GM19372 (cell line): ENCODE data around the gene VSIG2.

Experiments
- ATAC-seq: cut with Tn5 transposase; IDR thresholded peaks from one replicate; pipeline ENCODE4 v1.9.1; 2021; ENCODE audit warnings: mild to moderate bottlenecking, low read depth, moderate library complexity; ENCODE audit not compliant: unreplicated experiment

VSIG2 gene

DNA sequence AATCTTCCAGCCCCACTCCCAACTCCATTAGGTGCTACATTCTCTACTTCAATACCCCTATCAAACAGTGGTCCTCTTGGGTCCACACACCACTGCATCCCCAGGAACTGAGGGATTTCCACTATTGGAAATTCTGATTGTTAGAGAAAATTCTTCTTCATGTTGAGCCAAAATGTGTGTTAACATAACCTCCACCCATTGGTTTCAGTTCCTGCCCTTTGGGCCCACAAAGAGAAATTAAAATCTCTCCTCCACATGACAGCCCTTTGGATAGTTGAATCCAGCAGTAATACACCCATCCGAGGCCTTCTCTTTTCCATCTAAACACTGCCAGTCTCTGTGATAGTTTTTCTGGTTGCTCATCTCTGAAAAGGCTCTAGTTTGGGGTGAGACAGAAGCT is 2.1 kb downstream of the VSIG2 start:
- ATAC-seq, result no peak

GRCh38 chr11:124748481-124749343 is 3.3 kb downstream of the VSIG2 start:
- ATAC-seq, result no peak

- no peak for ATAC-seq
These were observed 4.0 kb downstream of the VSIG2 start for GRCh38 chr11:124748100-124748418.

DNA sequence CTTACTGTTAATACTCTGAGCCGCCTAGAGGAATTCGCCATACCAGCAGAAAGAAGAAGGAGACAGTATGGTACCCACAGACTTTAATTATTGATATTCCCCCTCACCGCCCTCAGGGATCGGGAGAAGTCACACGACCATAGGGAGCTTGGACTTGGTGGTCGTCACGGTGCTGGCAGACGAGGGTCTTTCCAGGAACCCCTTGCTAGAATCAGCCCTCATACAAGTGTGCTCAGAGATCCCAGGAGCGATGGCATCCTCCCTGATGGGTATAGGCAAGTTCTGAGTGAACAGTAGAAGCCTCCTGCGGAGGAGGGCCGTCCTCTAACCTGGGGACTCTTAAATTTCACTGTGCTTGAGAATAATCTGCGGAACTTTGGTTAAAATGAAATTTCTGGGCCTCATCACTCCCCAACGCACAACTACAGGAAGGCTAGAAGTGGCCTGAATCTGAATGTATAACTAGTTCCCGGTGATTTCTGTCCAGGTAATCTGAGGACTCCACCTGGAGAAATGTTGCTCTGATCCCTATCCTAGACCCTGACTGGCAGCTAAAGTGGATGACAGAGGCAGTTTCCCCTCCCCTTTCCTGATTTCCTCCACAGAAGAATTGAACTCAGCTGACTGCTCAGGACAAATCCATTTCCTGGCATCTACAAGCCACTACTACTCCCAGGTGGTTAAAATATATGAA is 4.5 kb downstream of the VSIG2 start:
- ATAC-seq, result no peak

DNA sequence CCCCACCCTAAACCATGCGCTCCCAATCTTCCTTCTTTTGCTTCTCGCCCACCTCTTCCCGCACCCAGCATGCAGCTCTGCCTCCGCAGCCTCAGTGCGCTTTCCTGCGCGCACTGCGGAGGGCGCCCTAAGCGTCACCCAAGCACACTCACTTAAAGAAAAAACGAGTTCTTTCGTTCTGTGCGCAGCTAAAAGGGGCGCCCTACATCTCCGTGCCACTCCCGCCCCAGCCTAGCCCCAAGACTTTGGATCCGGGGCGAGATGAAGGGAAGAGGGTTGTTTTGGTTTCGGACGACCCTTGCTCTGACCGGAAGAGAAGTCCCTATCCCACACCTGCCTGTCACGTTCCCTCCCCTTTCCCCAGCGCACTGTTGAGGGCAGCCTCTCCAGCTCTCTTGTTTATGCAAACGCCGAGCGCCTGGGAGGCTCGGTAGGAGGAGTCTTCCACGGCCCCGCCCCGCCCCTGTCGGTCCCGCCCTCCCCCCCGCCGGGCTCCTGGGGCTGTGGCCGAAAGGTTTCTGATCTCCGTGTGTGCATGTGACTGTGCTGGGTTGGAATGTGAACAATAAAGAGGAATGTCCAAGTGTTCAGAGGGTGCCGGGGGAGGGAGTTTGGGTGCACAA is 5.3 kb downstream of the VSIG2 start:
- ATAC-seq, result peak; percentile 92

DNA sequence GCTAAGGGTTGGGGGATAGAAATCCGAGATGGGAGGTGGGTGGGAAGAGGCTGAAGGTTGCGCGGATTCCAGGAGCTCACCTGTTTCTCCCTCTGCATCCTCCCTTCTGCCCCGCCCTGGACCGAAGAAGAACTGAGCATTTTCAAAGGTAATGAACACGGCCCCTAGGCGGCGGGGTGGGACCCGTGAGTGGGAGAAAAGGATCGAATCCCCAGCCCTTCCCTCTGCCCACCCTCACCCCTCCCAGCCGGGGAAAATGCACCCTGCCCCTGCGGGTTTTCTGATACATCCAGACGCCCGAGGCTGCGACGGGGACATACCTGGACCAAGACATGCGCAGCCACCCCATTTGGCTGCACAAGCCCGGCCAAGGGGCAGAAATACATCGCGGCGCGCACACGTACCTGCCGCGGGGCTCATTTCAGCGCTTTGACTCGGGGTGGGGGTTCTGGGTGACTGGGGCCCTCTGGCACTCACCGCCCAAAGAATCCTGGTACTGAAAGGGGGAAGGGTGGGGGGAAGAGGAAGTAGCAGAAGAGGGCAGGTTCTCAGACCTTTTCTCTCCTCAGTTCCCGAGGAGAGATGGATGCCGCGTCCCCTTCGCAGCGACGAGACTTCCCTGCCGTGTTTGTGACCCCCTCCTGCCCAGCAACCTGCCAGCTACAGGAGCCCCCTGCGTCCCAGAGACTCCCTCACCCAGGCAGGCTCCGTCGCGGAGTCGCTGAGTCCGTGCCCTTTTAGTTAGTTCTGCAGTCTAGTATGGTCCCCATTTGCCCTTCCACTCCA is 6.0 kb downstream of the VSIG2 start:
- ATAC-seq, result peak; percentile 11

- ATAC-seq, result no peak
These were observed 6.7 kb downstream of the VSIG2 start for GRCh38 chr11:124745270-124745834.

- ATAC-seq, result no peak
These were observed 9.0 kb downstream of the VSIG2 start for GRCh38 chr11:124743050-124743449.

GRCh38 chr11:124742555-124742954 is 9.5 kb downstream of the VSIG2 start:
- ATAC-seq, result no peak

DNA sequence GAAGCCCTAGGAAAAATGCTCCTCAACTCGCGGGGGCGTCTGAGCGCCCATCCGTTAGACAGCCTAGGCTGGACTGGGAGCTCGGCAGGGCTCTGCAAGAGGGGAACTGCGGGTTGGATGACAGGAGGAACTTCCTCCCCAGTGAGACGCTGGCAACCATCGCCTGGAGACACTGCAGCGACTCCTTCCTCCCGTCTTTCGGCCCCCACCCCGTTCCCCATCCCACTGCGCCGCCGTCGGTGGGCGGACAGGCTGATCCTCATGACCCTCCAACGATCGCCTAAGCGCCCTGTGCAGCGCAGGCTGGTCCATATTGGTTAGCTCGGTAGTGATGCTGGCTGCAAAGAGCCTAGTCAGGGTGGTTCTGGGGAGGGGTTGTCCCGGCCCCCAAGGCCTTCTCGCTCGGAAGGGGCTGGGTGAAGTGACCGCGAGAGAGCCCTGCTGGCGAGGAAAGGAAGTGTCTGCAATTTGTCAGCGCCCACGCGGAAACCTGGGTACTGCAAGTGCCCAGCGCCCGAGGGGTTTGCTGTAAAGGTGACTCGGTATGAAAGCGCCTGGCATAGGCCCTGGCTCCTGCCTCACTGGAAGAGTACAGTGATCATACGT is 11.7 kb downstream of the VSIG2 start:
- ATAC-seq, result peak; percentile 39

DNA sequence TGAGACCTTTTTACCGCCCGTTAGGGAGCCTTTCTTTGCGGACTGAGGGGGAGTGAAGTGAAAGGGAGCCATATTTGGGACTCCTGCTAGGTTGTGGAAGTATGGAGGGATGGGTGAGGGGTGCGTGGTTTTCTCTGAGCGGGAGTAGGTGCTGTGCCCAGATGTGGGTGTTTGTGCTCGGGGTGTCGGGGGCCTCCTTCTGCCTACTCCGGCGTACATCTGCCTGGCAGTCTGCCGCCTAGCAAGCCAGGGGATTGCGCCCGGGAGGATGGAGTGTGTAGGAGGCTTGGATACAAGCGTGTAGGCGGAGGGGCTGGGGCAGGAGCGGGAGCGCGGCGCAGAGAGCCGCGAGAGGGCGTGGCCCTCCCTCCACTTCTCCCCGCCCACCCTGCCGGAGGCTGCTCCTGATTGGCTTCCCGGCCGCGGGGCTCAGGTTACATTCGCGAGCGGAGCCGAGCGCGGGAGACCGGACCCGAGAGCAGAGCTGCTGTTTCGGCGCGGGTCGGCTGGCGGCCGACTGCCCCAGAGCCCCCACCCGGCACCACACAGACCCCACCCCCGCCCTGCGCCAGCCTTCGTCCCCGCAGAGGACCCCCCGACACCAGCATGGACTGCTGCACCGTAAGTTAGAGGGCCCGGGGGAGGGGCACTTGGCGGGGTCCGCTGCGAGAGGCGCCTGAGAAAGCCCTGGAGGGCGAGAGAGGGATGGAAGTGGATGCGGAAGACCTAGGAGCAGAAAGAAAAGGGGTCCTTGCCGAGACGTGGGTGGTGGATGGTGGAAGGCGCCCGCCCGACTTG is 12.4 kb downstream of the VSIG2 start, which contains the start of gene NRGN:
Gene NRGN (plus strand): TSS at position 464 of the 798 bp plus-strand sequence. CDS start 143 bp downstream, at position 607.
- peak; percentile 98 for ATAC-seq

- ATAC-seq, result no peak
These were observed 13.2 kb downstream of the VSIG2 start for GRCh38 chr11:124738713-124739478.

DNA sequence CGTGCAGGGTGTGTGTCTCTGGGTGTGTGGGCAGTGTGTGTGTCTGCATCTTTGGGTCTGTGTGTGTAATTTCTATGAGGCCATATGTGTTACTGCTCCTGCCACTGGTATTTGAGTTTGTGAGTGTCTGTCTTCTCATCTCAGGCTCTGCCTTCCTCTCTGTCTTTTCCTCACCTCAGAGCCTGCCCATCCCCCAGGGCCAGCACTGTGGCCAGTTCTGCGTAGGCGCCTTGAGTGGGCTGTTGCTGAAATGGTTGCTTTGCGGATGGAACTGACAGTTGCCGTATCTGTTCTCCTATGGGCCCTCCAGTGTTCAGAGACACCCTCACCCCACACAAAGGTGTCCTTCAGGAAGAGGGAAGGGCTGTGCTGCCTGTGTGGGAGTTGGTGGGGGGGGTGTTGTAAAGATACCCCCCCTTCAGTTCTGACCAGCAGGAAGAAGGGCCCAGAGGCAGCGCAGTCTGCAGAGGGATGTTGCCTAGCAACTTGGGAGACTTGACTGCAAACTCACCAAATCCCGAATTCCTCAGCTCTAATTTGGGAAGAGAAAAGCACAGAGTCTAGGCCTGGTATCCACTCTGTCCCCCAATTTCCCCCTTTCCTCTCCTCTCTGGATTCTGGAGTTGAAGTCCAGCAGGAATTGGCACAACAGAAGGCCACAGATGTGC is 14.3 kb downstream of the VSIG2 start:
- no peak for ATAC-seq

- no peak for ATAC-seq
These were observed 15.3 kb downstream of the VSIG2 start for GRCh38 chr11:124736736-124737135.

DNA sequence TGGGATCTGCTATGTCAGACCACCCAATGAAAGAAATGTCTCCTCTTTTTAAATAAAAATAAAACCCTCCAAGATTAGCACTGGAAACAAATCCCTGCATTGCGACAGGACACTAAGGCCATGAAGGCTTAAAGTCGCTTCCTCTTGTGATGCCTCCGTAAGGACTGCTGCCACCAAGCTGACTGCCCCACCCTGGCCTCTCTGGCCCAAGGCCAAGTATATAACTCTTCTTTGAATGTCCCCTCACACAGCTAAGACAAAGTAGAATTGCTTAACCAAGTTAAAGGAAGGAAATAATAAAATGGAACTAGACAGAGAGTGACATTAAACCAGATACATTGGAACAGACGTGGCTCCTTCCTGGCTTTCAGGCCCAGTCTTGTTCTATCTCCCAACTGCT is 19.8 kb downstream of the VSIG2 start:
- ATAC-seq, result no peak

GRCh38 chr11:124729571-124729970 is 22.5 kb downstream of the VSIG2 start:
- ATAC-seq, result no peak

- ATAC-seq, result no peak
These were observed 23.9 kb downstream of the VSIG2 start for GRCh38 chr11:124728134-124728533.

DNA sequence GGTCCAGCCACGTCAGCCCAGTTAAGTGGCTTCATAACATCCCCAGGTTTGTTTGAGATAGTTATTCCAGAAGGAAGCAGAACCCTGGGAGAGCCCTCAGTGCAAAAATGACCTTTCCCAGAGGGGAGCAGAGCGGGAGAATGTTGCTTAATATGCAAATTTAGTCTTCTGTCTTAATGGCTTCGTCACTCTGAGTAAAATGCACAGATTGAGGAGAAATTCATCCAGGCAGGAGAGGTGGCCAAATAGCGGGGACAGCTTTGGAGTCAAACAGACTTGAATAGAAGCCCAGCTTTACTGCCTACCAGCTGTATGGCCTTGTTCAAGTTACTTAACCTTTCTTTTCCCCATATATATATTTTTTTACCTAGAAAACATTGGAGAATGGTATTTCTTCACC is 24.6 kb downstream of the VSIG2 start:
- no peak for ATAC-seq
